Activated CD8-positive, alpha-beta memory T cell treated with anti-CD3 and anti-CD28 coated beads, Interleukin-2, amount 50 U/mL, for 4 hours (primary cell): Measurements from ENCODE around the gene UBL4B.
"Not testable (repeated sequence)": the region's sequence is repeated elsewhere in the genome, so short reads cannot be mapped to it uniquely, and the experiment has no call there.

Experiments used
- DNase-seq: peaks from one replicate; pipeline ENCODE4 v3.0.0-alpha.2; 2020

Gene UBL4B

GRCh38 chr1:110112143-110112542 is at the start of gene UBL4B:
Gene UBL4B (plus strand): TSS chr1:110112443. CDS start chr1:110112535, 92 bp downstream.
- no peak for DNase-seq

- no peak for DNase-seq
These were observed 49.6 kb upstream of the UBL4B start for GRCh38 chr1:110062612-110063011.

- no peak for DNase-seq
These were observed 48.5 kb upstream of the UBL4B start for GRCh38 chr1:110063781-110064180.

- DNase-seq, result no peak
These were observed 47.5 kb upstream of the UBL4B start for GRCh38 chr1:110064576-110065337.

GRCh38 chr1:110065841-110066240 is 46.4 kb upstream of the UBL4B start:
- no peak for DNase-seq

GRCh38 chr1:110067479-110067892 is 44.8 kb upstream of the UBL4B start:
- no peak for DNase-seq

GRCh38 chr1:110067893-110068645 is 44.2 kb upstream of the UBL4B start:
- DNase-seq, result no peak

- DNase-seq, result no peak
These were observed 43.4 kb upstream of the UBL4B start for GRCh38 chr1:110068646-110069403.

GRCh38 chr1:110069404-110070281 is 42.6 kb upstream of the UBL4B start:
- DNase-seq, result no peak

- DNase-seq, result no peak
These were observed 42.0 kb upstream of the UBL4B start for GRCh38 chr1:110070282-110070669.

- DNase-seq, result no peak
These were observed 41.5 kb upstream of the UBL4B start, which contains the start of gene ALX3 for GRCh38 chr1:110070671-110071242. Gene ALX3 (minus strand): TSS chr1:110070672. CDS start chr1:110070612, 60 bp downstream.

GRCh38 chr1:110074166-110074565 is 38.1 kb upstream of the UBL4B start:
- DNase-seq, result no peak

- no peak for DNase-seq
These were observed 35.3 kb upstream of the UBL4B start for GRCh38 chr1:110076789-110077500.

- not testable (repeated sequence) for DNase-seq
These were observed 32.2 kb upstream of the UBL4B start for GRCh38 chr1:110079995-110080394.

GRCh38 chr1:110081061-110081460 is 31.2 kb upstream of the UBL4B start:
- DNase-seq, result no peak

- no peak for DNase-seq
These were observed 29.8 kb upstream of the UBL4B start for GRCh38 chr1:110082477-110082876.

GRCh38 chr1:110083061-110083865 is 29.0 kb upstream of the UBL4B start:
- no peak for DNase-seq

GRCh38 chr1:110083866-110084226 is 28.4 kb upstream of the UBL4B start:
- DNase-seq, result no peak

GRCh38 chr1:110084227-110085078 is 27.8 kb upstream of the UBL4B start:
- no peak for DNase-seq

GRCh38 chr1:110085671-110086070 is 26.6 kb upstream of the UBL4B start:
- no peak for DNase-seq
